Activated T-cell treated with anti-CD3 and anti-CD28 coated beads, Interleukin-2, amount 50 U/mL, for 4 hours (primary cell): ENCODE data around the gene PIF1. TPM values are rescaled to one million over a fixed set of nuclear protein-coding genes. Genes with fewer than 3 reads are reported as not detected.

Experiments used
- ATAC-seq, 2 donors: fragments of 200-7000 bp; cut with Tn5 transposase; one replicate each; pipeline ENCODE4 v1.10.0; 2021
- DNase-seq: peaks from one replicate; pipeline ENCODE4 v3.0.0-alpha.2; 2020
- H3K27me3 Mint-ChIP-seq: one replicate; pipeline ENCODE4 v1.8.0; 2021; ENCODE audit warnings: low read depth, mixed read lengths
- H3K36me3 Mint-ChIP-seq: one replicate; pipeline ENCODE4 v1.8.0; 2022; ENCODE audit warnings: mixed read lengths; ENCODE audit not compliant: insufficient read depth
- H3K4me1 Mint-ChIP-seq: one replicate; pipeline ENCODE4 v1.8.0; 2021; ENCODE audit warnings: low read depth, mixed read lengths
- H3K4me3 Mint-ChIP-seq: one replicate; pipeline ENCODE4 v1.8.0; 2021; ENCODE audit warnings: mild to moderate bottlenecking, moderate library complexity, mixed read lengths
- H3K9me3 Mint-ChIP-seq: one replicate; pipeline ENCODE4 v1.8.0; 2021; ENCODE audit warnings: mixed read lengths
- total RNA-seq, 3 donors: library from RNA; stranded (reverse); gene quantifications; one replicate each; pipeline ENCODE4 v1.2.1, GENCODE V29; 2021

The PIF1 gene
- total RNA-seq, 3 donors from 2014 or later = 1.5 to 2.2 (median 1.6) TPM

DNA sequence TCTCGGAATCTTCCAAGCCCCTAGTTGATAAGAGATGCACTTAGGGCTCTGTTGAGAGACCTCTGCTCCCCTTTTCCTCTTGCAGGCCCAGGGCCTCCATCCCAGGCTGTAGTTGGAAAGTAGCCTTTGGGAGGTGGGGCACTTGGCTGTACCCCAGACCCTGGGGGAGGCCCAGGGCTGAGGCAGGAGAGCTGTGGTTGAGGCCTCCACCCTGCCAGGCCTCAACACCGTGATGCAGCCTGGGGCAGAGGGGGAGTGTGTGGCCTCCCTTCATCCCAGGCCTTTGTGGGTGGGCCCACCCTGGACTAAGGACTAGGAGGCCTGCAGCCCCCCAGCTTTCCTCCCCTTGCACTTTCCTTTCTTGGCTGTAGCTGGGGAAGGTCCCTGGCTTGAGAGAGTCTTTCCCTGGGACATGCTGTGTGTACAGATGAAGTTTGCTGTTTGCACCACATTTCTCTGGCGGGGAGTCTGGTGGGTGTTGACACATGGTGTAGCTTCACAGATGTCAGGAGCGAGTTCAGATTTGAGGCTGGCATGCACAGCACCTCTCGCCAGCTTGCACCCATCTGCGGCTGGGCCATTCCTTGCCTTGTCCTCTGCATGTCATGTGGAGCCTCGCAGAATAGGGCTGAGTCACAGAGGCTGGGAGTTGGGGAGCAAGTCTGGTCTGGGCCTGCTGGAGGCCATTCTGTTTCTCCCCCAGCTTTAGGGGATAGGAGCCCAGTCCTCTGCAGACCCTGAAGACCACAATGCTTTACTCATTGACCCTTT is 29.9 kb upstream of the PIF1 start:
- Mint-ChIP-seq H3K36me3 (peaks cover 14% of the 10 kb centered on the region), H3K4me1 (peaks cover 62% of the 10 kb centered on the region), H3K27me3 (no peaks in the 10 kb centered on the region), H3K9me3 (no peaks in the 10 kb centered on the region), H3K4me3 (no peak overlapping the region)
- ATAC-seq = no peak
- no peak for DNase-seq

GRCh38 chr15:64854526-64854925 is 29.1 kb upstream of the PIF1 start:
- Mint-ChIP-seq H3K27me3 (no peaks in the 10 kb centered on the region), H3K9me3 (no peaks in the 10 kb centered on the region), H3K36me3 (peaks cover 17% of the 10 kb centered on the region), H3K4me1 (peaks cover 63% of the 10 kb centered on the region), H3K4me3 (no peak overlapping the region)
- DNase-seq = no peak
- no peak for ATAC-seq

DNA sequence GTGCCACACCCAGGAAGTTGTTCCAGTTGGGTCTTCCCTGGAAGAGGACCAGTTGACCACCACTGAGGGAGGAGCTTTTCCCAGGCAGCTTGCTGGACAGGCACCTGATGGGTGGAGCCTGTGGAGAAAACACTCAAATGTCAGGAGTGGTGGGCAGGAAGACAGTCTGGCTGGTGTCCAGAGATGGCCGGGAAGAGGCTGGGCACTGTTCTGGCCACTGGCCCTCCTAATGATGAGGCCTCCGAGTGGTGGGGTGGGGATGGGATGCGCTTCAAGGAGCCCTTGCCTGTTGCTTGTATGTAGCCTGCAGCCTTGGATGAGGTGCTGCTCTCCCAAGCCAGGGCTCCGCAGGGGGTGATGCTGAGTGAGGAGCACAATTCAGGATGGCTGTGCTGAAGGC is 28.6 kb upstream of the PIF1 start:
- peaks cover 18% of the 10 kb centered on the region for H3K36me3 Mint-ChIP-seq
- H3K4me1 Mint-ChIP-seq = peaks cover 63% of the 10 kb centered on the region
- H3K27me3 Mint-ChIP-seq = no peaks in the 10 kb centered on the region
- no peak for ATAC-seq
- no peak for DNase-seq
- H3K4me3 Mint-ChIP-seq = no peak overlapping the region
- no peaks in the 10 kb centered on the region for H3K9me3 Mint-ChIP-seq

DNA sequence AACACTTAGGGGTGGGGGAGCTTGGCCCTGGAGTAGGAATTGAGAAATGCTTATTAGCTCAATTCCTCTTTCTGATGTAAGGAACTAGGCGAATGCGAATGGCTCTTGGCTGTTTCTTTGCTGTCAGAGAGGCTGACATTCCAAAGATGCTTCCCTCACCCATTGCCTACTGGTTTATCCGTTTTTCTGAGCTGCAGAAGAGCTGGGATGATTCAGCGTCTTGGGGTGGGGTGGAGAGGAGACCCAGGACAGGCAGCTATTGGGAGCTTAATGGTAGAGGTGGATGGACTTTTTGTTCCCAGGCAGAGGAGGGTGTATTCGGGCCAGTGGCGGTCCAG is 26.0 kb upstream of the PIF1 start:
- Mint-ChIP-seq H3K36me3 (peaks cover 26% of the 10 kb centered on the region), H3K4me1 (peaks cover 57% of the 10 kb centered on the region), H3K27me3 (no peaks in the 10 kb centered on the region), H3K9me3 (no peaks in the 10 kb centered on the region), H3K4me3 (no peak overlapping the region)
- no peak for DNase-seq
- no peak for ATAC-seq

DNA sequence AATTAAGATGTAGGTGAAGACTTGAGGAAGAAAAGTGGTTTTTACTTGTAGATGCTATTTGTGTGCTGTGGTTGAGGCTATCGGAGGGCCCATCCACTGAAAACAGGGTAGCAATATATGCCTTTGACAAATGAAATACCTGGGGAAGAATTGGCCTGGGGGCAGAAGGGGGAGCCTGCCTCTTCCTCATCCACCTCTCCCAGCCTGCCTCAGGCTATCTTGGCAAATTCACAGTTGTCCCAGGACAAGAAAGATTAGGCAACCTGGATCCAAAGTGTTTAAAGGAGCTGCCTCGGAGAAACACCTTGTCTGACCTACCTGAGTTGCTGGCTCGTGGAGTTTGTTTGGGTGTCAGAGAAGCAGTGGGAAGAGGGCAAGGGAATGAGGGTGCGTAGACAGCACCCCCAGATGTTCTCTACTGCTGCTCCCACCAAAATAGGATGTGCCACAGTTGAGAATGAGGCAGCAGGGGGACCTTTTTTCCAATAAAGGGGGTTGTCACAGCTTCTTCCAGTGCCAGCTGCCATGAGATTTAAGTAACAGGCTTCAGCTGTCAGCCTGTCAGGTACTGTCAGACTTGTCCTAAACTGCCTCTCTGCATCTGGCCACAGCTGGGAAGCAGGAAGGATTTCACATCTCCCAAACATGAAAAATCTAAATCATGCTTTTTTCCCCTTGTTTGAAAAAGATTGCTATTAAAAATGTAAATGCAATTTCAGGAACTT is 25.5 kb upstream of the PIF1 start:
- no peaks in the 10 kb centered on the region for H3K27me3 Mint-ChIP-seq
- no peaks in the 10 kb centered on the region for H3K9me3 Mint-ChIP-seq
- H3K4me3 Mint-ChIP-seq = no peak overlapping the region
- DNase-seq = no peak
- no peak for ATAC-seq
- H3K36me3 Mint-ChIP-seq = peaks cover 26% of the 10 kb centered on the region
- peaks cover 54% of the 10 kb centered on the region for H3K4me1 Mint-ChIP-seq

DNA sequence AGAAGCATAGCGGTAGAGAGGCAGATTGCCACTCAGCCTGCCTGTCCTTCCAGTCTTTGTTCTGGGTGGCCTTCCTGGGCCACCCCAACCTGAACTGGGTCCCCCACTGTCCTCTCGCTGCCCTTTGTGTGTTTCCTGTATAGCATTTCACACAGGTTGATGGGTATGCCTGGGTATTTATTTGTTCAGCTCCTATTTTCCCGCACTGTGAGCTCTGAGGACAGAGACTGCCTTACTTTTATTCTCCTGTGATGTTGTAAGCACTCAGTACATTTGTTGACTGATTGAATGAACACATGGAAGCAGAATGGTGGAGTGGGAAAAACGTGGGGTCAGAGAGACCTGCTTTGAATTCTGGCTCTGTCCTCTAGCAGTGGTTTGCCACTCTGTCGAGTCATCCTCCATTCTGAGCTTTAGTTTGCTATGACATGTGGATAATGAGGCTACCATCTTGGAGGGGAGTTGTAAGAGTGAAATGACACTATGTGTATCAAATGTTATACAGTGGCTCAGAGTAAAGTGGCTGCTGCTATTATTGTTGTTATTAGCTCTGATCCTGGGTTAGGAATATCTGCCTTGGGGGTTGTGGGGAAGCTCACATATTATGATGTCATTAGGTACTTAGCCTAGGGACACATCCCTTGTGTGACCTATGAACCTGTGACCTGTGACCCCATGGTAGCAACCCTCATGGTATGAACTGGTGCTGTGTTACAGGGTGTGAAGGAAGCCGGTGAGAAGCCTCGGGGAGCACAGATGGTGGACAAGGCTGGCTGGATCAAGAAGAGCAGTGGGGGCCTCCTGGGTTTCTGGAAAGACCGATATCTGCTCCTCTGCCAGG is 22.6 kb upstream of the PIF1 start:
- Mint-ChIP-seq H3K4me1 (peaks cover 61% of the 10 kb centered on the region), H3K4me3 (no peak overlapping the region), H3K36me3 (peaks cover 23% of the 10 kb centered on the region), H3K27me3 (no peaks in the 10 kb centered on the region), H3K9me3 (no peaks in the 10 kb centered on the region)
- DNase-seq (no peak), ATAC-seq (no peak)

- Mint-ChIP-seq H3K36me3 (peaks cover 23% of the 10 kb centered on the region), H3K4me3 (no peak overlapping the region), H3K9me3 (no peaks in the 10 kb centered on the region), H3K27me3 (no peaks in the 10 kb centered on the region), H3K4me1 (peaks cover 66% of the 10 kb centered on the region)
- ATAC-seq (no peak), DNase-seq (no peak)
These were observed 22.0 kb upstream of the PIF1 start for GRCh38 chr15:64847448-64847847.

DNA sequence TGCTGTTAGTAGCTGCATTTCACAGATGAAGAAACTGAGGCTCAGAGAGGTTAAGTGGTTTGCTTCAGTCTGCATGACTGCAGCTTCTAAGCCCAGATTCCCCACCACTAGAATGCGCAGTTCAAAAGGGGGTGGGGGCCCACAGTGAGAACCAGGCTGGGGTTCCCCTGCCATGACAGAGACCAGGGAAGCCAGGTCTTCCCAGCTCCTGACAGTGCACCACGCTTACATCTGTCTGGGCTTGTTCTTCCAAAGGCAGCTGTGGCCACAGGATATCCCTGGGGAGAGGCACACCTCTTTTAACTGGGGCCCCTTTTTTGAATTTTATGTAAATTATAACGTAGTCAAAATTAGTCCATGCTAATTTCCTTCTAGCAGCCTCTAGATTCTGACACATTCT is 21.6 kb upstream of the PIF1 start:
- DNase-seq (no peak), ATAC-seq (no peak)
- Mint-ChIP-seq H3K36me3 (peaks cover 21% of the 10 kb centered on the region), H3K4me3 (no peak overlapping the region), H3K4me1 (peaks cover 67% of the 10 kb centered on the region), H3K27me3 (no peaks in the 10 kb centered on the region), H3K9me3 (no peaks in the 10 kb centered on the region)

DNA sequence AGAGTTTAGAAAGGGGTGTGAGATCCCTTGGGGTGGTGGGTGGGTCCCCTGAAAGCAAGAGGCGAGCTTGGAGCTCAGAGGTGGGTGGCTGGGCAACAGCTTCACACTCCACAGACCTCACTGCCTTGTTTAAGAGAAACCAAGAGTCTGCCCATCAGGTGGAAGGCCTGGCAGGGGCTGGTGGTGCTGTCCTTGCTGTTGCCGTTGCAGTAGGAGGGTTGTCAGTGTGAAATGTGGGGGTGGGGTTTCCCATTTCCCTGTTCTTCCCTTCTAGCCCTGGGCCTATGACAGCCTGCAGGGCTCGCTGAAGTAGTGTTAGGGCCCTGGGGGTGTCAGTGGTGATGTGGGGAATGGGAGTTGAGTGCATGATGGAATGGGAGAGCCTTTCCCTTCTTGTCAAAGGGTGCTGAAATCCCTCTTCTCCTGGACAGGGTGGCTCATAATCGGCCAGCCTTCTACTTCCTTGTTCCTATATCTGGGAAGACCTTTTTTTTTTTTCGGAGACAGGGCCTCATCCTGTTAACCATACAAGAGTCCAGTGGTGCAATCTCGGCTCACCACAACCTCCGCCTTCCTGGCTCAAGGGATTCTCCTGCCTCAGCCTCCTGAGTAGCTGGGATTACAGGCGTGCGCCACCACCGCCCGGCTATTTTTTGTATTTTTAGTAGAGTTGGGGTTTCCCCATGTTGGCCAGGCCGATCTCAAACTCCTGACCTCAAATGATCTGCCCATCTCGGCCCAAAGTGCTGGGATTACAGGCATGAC is 20.6 kb upstream of the PIF1 start:
- H3K9me3 Mint-ChIP-seq = no peaks in the 10 kb centered on the region
- ATAC-seq (no peak), DNase-seq (no peak)
- H3K4me1 Mint-ChIP-seq = peaks cover 63% of the 10 kb centered on the region
- no peaks in the 10 kb centered on the region for H3K27me3 Mint-ChIP-seq
- peaks cover 18% of the 10 kb centered on the region for H3K36me3 Mint-ChIP-seq
- H3K4me3 Mint-ChIP-seq = no peak overlapping the region

DNA sequence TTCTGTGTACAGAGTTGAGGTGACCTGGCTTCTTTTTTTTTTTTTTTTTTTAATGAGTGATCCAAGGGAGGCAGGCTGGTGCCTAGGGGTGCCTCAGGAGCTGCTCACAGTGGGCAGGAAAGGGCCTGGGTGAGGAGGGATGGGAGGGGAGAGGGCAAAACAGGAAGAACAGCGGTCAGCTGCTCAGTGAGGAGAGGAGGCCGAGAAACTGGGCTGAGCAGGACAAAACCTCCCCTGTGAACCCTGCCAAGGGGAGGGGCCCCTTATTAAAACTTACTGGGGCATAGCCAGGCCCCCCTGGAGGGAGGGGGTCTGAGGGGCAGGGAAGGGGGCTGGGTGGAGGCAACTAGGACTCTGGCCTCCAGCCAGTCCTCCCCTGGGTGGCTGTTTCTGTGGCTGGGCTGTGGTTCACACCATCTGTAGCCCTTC is 19.8 kb upstream of the PIF1 start:
- Mint-ChIP-seq H3K4me3 (peak overlapping the region; percentile 94), H3K9me3 (no peaks in the 10 kb centered on the region), H3K4me1 (peaks cover 63% of the 10 kb centered on the region), H3K27me3 (no peaks in the 10 kb centered on the region), H3K36me3 (peaks cover 13% of the 10 kb centered on the region)
- DNase-seq (no peak), ATAC-seq (no peak)

DNA sequence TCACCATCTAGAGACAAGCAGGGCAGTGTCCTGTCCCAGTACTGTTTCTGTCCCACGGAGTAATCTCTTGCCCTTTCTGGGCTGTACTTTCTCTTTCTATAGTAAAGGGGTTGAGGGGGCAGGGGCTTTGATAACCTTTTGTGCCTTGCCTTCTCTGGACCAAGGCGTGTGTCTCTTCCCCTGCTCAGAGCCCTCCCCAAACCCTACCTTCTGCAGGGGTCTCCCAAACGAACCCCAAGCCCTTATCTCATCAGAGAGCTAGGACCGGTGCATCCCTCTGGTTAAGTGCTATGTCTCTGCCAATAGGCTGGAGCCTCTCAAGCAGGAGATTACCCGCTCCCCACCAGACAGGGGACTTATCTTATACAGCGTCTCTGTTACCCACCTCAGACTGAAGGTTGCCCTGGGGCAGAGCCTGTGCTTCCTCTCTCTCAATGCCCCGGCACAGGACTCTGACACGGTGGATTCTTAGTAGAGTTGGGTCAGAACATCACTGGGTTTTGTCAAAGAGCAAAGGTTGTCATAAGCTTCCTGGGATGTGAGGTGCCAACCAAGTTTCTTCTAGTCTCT is 19.2 kb upstream of the PIF1 start:
- H3K36me3 Mint-ChIP-seq = peaks cover 12% of the 10 kb centered on the region
- DNase-seq = no peak
- H3K4me3 Mint-ChIP-seq = peak overlapping the region; percentile 94
- H3K4me1 Mint-ChIP-seq = peaks cover 66% of the 10 kb centered on the region
- peak in 1 of 2 donors; percentile 9 for ATAC-seq
- no peaks in the 10 kb centered on the region for H3K27me3 Mint-ChIP-seq
- no peaks in the 10 kb centered on the region for H3K9me3 Mint-ChIP-seq

GRCh38 chr15:64843991-64844390 is 18.5 kb upstream of the PIF1 start:
- H3K36me3 Mint-ChIP-seq = peaks cover 10% of the 10 kb centered on the region
- ATAC-seq (no peak), DNase-seq (no peak)
- H3K4me3 Mint-ChIP-seq = peak overlapping the region; percentile 94
- H3K27me3 Mint-ChIP-seq = no peaks in the 10 kb centered on the region
- peaks cover 70% of the 10 kb centered on the region for H3K4me1 Mint-ChIP-seq
- no peaks in the 10 kb centered on the region for H3K9me3 Mint-ChIP-seq

GRCh38 chr15:64842986-64843561 is 17.6 kb upstream of the PIF1 start:
- H3K27me3 Mint-ChIP-seq = no peaks in the 10 kb centered on the region
- DNase-seq (no peak), ATAC-seq (no peak)
- H3K4me3 Mint-ChIP-seq = peak overlapping the region; percentile 94
- peaks cover 5% of the 10 kb centered on the region for H3K36me3 Mint-ChIP-seq
- peaks cover 74% of the 10 kb centered on the region for H3K4me1 Mint-ChIP-seq
- H3K9me3 Mint-ChIP-seq = no peaks in the 10 kb centered on the region
